WTC11 (cell line): ENCODE measurements around the gene C12orf43. TPM values are rescaled to one million over a fixed set of nuclear protein-coding genes. Genes with fewer than 3 reads are reported as not detected.

Source experiments
- ATAC-seq: fragments of 200-7000 bp; cut with Tn5 transposase; 2 replicates; pipeline ENCODE4 v1.10.0; 2021; ENCODE audit warnings: mild to moderate bottlenecking, moderate library complexity
- CTCF ChIA-PET: fragments of 300-600 bp; sonication (Branson Sonifier 250); formaldehyde crosslinking; loops from one replicate; lab custom pipeline; 2021; ENCODE audit warnings: antibody characterized with exemption; lab: Charles Lee
- POLR2A ChIA-PET: fragments of 350-600 bp; sonication (Branson Sonifier 250); formaldehyde crosslinking; loops from one replicate; lab custom pipeline; 2021; ENCODE audit warnings: antibody characterized with exemption; lab: Charles Lee
- DNase-seq: peaks from one replicate; pipeline ENCODE4 v3.0.0; 2021; ENCODE audit warnings: low spot score
- H3K27ac Mint-ChIP-seq: 2 replicates; pipeline ENCODE4 v1.8.0; 2021; ENCODE audit warnings: mixed read lengths
- H3K27me3 Mint-ChIP-seq: 2 replicates; pipeline ENCODE4 v1.8.0; 2021; ENCODE audit warnings: low read depth, mild to moderate bottlenecking, moderate library complexity, mixed read lengths
- H3K36me3 Mint-ChIP-seq: 2 replicates; pipeline ENCODE4 v1.8.0; 2021; ENCODE audit warnings: mixed read lengths
- H3K4me1 Mint-ChIP-seq: 2 replicates; pipeline ENCODE4 v1.8.0; 2022; ENCODE audit warnings: mixed read lengths
- H3K4me3 Mint-ChIP-seq: 2 replicates; pipeline ENCODE4 v1.8.0; 2021; ENCODE audit warnings: mild to moderate bottlenecking, moderate library complexity, mixed read lengths
- H3K9me3 Mint-ChIP-seq: 2 replicates; pipeline ENCODE4 v1.8.0; 2021; ENCODE audit warnings: mixed read lengths
- ATF1 ChIP-seq: sonication (generic); formaldehyde crosslinking; IDR thresholded peaks from 2 replicates; pipeline ENCODE4 v1.8.1; 2023; ENCODE audit warnings: mild to moderate bottlenecking, moderate library complexity, missing genetic modification reagents
- CBFB ChIP-seq: sonication (generic); formaldehyde crosslinking; IDR thresholded peaks from 2 replicates; pipeline ENCODE4 v1.8.1; 2022; ENCODE audit warnings: mild to moderate bottlenecking, low read depth, missing genetic modification reagents
- CTCF ChIP-seq: fragments of 200-600 bp; IDR thresholded peaks from 2 replicates; pipeline ENCODE4 v1.8.0; 2022; ENCODE audit warnings: antibody characterized with exemption
- E2F1 ChIP-seq: sonication (generic); formaldehyde crosslinking; IDR thresholded peaks from 2 replicates; pipeline ENCODE4 v1.8.0; 2022; ENCODE audit warnings: mild to moderate bottlenecking, missing genetic modification reagents
- ELF4 ChIP-seq: sonication (generic); formaldehyde crosslinking; IDR thresholded peaks from 2 replicates; pipeline ENCODE4 v1.8.1; 2022; ENCODE audit warnings: low read depth, mild to moderate bottlenecking, moderate library complexity, missing genetic modification reagents
- EMX1 ChIP-seq: fragments of 250-450 bp; sonication (Bioruptor Pico); IDR thresholded peaks from 2 replicates; pipeline ENCODE4 v1.8.0; 2021; ENCODE audit warnings: mild to moderate bottlenecking
- FOXK1 ChIP-seq: sonication (generic); formaldehyde crosslinking; IDR thresholded peaks from 2 replicates; pipeline ENCODE4 v1.8.0; 2022; ENCODE audit warnings: mild to moderate bottlenecking, moderate library complexity, missing genetic modification reagents
- FOXP1 ChIP-seq: sonication (generic); formaldehyde crosslinking; IDR thresholded peaks from 2 replicates; pipeline ENCODE4 v1.8.0; 2022; ENCODE audit warnings: missing genetic modification reagents, mild to moderate bottlenecking, moderate library complexity, borderline replicate concordance
- JUN ChIP-seq: sonication (generic); formaldehyde crosslinking; IDR thresholded peaks from 2 replicates; pipeline ENCODE4 v1.8.0; 2023; ENCODE audit warnings: mild to moderate bottlenecking, missing genetic modification reagents
- MAX ChIP-seq: sonication (generic); formaldehyde crosslinking; IDR thresholded peaks from 2 replicates; pipeline ENCODE4 v1.8.0; 2022; ENCODE audit warnings: mild to moderate bottlenecking, missing genetic modification reagents
- MXD4 ChIP-seq: fragments of 250-450 bp; sonication (Bioruptor Pico); IDR thresholded peaks from 2 replicates; pipeline ENCODE4 v1.8.0; 2021; ENCODE audit warnings: mild to moderate bottlenecking, moderate library complexity, borderline replicate concordance
- MYBL2 ChIP-seq: sonication (generic); formaldehyde crosslinking; IDR thresholded peaks from 2 replicates; pipeline ENCODE4 v1.8.1; 2023; ENCODE audit warnings: mild to moderate bottlenecking, moderate library complexity, missing genetic modification reagents
- PRDM15 ChIP-seq: sonication (generic); formaldehyde crosslinking; IDR thresholded peaks from 2 replicates; pipeline ENCODE4 v1.8.0; 2022; ENCODE audit warnings: missing genetic modification reagents
- SP1 ChIP-seq: sonication (generic); formaldehyde crosslinking; conservative IDR thresholded peaks from 2 replicates; pipeline ENCODE4 v1.8.1; 2022; ENCODE audit warnings: missing genetic modification reagents
- USF2 ChIP-seq: sonication (generic); formaldehyde crosslinking; IDR thresholded peaks from 2 replicates; pipeline ENCODE4 v1.8.1; 2023; ENCODE audit warnings: mild to moderate bottlenecking, missing genetic modification reagents, moderate library complexity
- ZNF138 ChIP-seq: sonication (generic); formaldehyde crosslinking; conservative IDR thresholded peaks from 2 replicates; pipeline ENCODE4 v1.8.1; 2022; ENCODE audit warnings: mild to moderate bottlenecking, moderate library complexity, missing genetic modification reagents
- ZNF219 ChIP-seq: sonication (generic); formaldehyde crosslinking; IDR thresholded peaks from 2 replicates; pipeline ENCODE4 v1.8.0; 2023; ENCODE audit warnings: missing genetic modification reagents, mild to moderate bottlenecking, borderline replicate concordance
- ZNF532 ChIP-seq: fragments of 250-450 bp; sonication (Bioruptor Pico); IDR thresholded peaks from 2 replicates; pipeline ENCODE4 v1.9.0; 2021; ENCODE audit warnings: mild to moderate bottlenecking, borderline replicate concordance
- total RNA-seq: library from RNA; stranded (reverse); gene quantifications from 3 replicates; pipeline ENCODE4 v1.2.3, GENCODE V29; 2021

C12orf43 gene
- total RNA-seq, 1 experiment from 2014 or later, result 20.7 TPM

GRCh38 chr12:120991965-120992364, 24.3 kb downstream of the C12orf43 start:
- Mint-ChIP-seq H3K4me1 (no peaks in the 10 kb centered on the region), H3K27ac (no peak overlapping the region), H3K9me3 (peaks cover 12% of the 10 kb centered on the region)
- DNase-seq, result no peak
- TF ChIP-seq E2F1 (CRISPR knock-in tag) (no peak), CBFB (CRISPR knock-in tag) (no peak), FOXP1 (no peak), SP1 (CRISPR knock-in tag) (no peak), MXD4 (CRISPR knock-in tag) (no peak), MAX (CRISPR knock-in tag) (no peak), ZNF219 (CRISPR knock-in tag) (no peak), MYBL2 (CRISPR knock-in tag) (no peak), ATF1 (CRISPR knock-in tag) (no peak), ELF4 (CRISPR knock-in tag) (no peak), JUN (no peak), ZNF532 (no peak), PRDM15 (CRISPR knock-in tag) (no peak), FOXK1 (CRISPR knock-in tag) (no peak), CTCF (no peak), USF2 (CRISPR knock-in tag) (no peak), EMX1 (CRISPR knock-in tag) (no peak), ZNF138 (CRISPR knock-in tag) (no peak)
- TF ChIP-seq, all 79 proteins: peak for 0
- ChIA-PET CTCF (interaction anchor here (3.1 to 3.5 kb wide), 2 partner anchors 13 to 20 kb away, joined by 14 to 17 read pairs; no protein-coding TSS in a partner anchor), POLR2A (no interaction called here)
- Mint-ChIP-seq H3K4me3 (no peak overlapping the region), H3K27me3 (peaks cover 5% of the 10 kb centered on the region; the same call in 1 of the 2 replicates), H3K36me3 (no peaks in the 10 kb centered on the region)
- ATAC-seq, result no peak
